ENCODE results near the gene SLC22A31.

DNA sequence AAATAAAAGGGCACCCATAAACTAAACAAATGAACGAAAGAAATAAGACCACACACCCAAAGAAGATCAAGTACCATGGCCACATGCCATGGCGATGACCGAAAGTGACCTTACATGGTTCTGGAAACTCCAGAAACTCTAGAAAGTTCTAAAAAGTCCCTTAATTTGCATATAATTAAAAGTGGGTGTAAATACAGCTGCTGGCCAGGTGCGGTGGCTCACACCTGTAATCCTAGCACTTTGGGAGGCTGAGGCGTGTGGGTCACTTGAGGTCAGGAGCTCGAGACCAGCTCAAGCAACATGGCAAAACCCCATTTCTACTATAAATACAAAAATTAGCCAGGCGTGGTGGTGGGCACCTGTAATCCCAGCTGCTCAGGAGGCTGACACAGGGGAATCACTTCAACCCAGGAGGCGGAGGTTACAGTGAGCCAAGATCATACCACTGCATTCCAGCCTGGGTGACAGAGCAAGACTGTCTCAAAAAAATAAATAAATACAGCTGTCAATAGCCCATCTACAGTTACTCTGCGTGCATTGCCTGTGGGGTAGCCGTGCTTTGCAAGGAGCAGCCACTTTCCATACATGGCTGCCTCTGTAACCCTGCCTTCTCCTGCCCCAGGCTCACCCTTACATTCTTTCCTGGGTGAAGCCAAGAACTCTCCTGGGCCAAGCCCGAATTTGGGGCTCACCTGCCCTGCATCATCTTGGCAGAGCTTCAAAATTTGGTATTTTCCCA lies 10.0 kb upstream of the SLC22A31 start:
- TF ChIP-seq, protein P1, sequence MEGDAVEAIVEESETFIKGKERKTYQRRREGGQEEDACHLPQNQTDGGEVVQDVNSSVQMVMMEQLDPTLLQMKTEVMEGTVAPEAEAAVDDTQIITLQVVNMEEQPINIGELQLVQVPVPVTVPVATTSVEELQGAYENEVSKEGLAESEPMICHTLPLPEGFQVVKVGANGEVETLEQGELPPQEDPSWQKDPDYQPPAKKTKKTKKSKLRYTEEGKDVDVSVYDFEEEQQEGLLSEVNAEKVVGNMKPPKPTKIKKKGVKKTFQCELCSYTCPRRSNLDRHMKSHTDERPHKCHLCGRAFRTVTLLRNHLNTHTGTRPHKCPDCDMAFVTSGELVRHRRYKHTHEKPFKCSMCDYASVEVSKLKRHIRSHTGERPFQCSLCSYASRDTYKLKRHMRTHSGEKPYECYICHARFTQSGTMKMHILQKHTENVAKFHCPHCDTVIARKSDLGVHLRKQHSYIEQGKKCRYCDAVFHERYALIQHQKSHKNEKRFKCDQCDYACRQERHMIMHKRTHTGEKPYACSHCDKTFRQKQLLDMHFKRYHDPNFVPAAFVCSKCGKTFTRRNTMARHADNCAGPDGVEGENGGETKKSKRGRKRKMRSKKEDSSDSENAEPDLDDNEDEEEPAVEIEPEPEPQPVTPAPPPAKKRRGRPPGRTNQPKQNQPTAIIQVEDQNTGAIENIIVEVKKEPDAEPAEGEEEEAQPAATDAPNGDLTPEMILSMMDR (conservative IDR thresholded peaks at IDR 0.05 in 1 of 2, IDR thresholded peaks at IDR 0.05 in 1 of 2; ENCODE audit: low read depth in 1 of 2, low read length in 2 of 2): no peak
- TF ChIP-seq EZH2 (IDR thresholded peaks at IDR 0.05; ENCODE audit: low read length, missing control alignments): no peak

Measured in fibroblast of lung (primary cell).